ENCODE data around the gene STH.

DNA sequence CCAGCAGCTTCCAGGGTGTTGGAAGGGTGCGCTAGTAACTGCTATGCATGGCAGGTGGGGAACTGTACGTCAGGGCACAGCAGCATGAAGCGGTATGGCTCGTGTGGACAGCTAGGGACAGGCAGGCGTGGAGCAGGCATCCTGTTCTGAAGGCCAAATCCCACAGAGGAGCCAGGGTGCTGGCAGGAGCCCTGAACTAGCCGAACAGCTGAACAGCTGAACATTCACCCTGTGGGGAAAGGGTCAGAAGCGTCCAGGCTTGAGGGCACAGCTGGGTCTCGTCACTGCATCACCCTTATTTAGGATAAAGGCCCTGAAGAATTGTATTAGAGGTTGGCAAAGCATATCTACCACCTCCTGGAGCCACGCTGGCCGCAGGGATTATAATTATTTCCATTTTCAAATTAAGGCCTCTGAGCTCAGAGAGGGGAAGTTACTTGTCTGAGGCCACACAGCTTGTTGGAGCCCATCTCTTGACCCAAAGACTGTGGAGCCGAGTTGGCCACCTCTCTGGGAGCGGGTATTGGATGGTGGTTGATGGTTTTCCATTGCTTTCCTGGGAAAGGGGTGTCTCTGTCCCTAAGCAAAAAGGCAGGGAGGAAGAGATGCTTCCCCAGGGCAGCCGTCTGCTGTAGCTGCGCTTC, 3.3 kb upstream of the STH start:
- no peak for TF ChIP-seq CTCF (IDR thresholded peaks at IDR 0.05)
- TF ChIP-seq EP300 (IDR thresholded peaks at IDR 0.05), result no peak
- TF ChIP-seq JUN (IDR thresholded peaks at IDR 0.05), result no peak
- TF ChIP-seq POLR2A (IDR thresholded peaks at IDR 0.05; ENCODE audit: low read length), result no peak
- TF ChIP-seq, protein P1, sequence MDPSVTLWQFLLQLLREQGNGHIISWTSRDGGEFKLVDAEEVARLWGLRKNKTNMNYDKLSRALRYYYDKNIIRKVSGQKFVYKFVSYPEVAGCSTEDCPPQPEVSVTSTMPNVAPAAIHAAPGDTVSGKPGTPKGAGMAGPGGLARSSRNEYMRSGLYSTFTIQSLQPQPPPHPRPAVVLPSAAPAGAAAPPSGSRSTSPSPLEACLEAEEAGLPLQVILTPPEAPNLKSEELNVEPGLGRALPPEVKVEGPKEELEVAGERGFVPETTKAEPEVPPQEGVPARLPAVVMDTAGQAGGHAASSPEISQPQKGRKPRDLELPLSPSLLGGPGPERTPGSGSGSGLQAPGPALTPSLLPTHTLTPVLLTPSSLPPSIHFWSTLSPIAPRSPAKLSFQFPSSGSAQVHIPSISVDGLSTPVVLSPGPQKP (IDR thresholded peaks at IDR 0.05; ENCODE audit: low read depth, low read length), result no peak
- TF ChIP-seq CHD4 (IDR thresholded peaks at IDR 0.05; ENCODE audit: borderline replicate concordance), result no peak
- no peak for TF ChIP-seq ESRRA (IDR thresholded peaks at IDR 0.05; ENCODE audit: borderline replicate concordance, low read length)
- TF ChIP-seq CEBPB (IDR thresholded peaks at IDR 0.05), result no peak

Measured in A549 (cell line).